Measurements from ENCODE around the gene PADI6. TPM values are rescaled to one million over a fixed set of nuclear protein-coding genes. Genes with fewer than 3 reads are reported as not detected.

Gene PADI6
- total RNA-seq, 1 experiment from 2014 or later: not detected

DNA sequence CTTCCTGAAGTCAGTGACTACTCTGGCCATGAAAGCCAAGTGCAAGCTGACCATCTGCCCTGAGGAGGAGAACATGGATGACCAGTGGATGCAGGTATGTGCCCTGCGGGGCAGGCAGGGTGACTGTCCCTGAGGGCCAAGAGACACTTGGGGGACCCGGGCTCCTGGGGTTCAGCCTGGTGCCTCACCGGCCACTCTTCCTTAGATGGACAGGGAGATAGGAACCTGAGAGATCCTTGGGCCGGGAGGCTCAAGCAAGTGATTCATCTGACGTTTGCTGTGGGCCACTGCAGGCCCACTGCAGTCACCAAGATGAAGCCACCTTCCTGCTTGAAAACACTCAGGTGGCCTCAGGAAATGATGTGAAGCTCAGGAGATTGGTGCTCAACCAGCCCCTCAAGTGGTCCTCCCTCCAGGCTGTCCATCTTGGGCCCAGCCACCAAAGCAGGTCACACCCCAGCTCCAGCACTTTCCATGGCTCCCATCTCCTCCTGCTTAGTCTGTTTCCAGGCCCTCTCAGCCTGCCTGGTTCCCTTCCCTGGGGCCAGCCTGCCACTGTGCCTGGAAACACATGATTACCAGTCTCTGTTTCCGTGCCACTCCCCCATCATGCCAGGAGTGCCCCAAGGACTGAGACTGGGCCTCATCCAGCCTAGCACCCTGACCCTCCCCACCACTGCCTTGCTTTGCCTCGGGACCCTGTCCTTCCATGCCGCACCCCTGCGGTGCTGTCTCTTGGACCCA is 25.8 kb upstream of the PADI6 start:
- Histone ChIP-seq H3K36me3 (ENCODE audit: control insufficient read depth in 1 of 2, insufficient read depth in 2 of 2, low read length in 2 of 2) (no peaks in the 10 kb centered on the region), H3K27me3 (ENCODE audit: insufficient read depth, low read length) (no peaks in the 10 kb centered on the region), H4K20me1 (ENCODE audit: insufficient read depth) (no peaks in the 10 kb centered on the region), H3K4me3 (replicated peaks in 1 of 2; ENCODE audit: low read depth in 1 of 2, low read length in 2 of 2) (no peak overlapping the region), H3K9ac (ENCODE audit: low read length) (no peak overlapping the region), H3K9me3 (ENCODE audit: control insufficient read depth in 1 of 2, insufficient read depth in 1 of 2, low read depth in 1 of 2, low read length in 2 of 2) (no peaks in the 10 kb centered on the region), H2AFZ (ENCODE audit: low read depth, low read length, poor library complexity, severe bottlenecking) (no peak overlapping the region), H3K9me2 (ENCODE audit: insufficient read depth) (no peaks in the 10 kb centered on the region), H3K4me1 (ENCODE audit: control insufficient read depth in 1 of 2, insufficient read depth in 2 of 2, low read length in 2 of 2) (peaks cover 11 to 21% of the 10 kb centered on the region in 2 experiments), H3K79me2 (ENCODE audit: insufficient read depth, low read length) (no peaks in the 10 kb centered on the region), H3K27ac (ENCODE audit: low read depth, low read length) (no peak overlapping the region), H3K4me2 (ENCODE audit: low read length) (no peak overlapping the region)
- CTCF ChIA-PET: no interaction called here
- no peak for ATAC-seq
- DNase-seq (ENCODE audit: low read depth, low spot score): no peak
- RAD21 ChIA-PET (ENCODE audit: low non-redundant PET in 1 of 2, low total read pairs in 2 of 2, uncharacterized antibody in 2 of 2, unreplicated experiment in 2 of 2): no interaction called here
- no peak for TF ChIP-seq RAD21 (IDR thresholded peaks at IDR 0.05; ENCODE audit: low read depth)
- TF ChIP-seq EGR1 (IDR thresholded peaks at IDR 0.05; ENCODE audit: low read depth): no peak
- TF ChIP-seq FOSL1 (IDR thresholded peaks at IDR 0.05; ENCODE audit: low read depth): no peak
- no peak for TF ChIP-seq EZH2 (IDR thresholded peaks at IDR 0.05)
- no peak for TF ChIP-seq CEBPB (IDR thresholded peaks at IDR 0.05; ENCODE audit: low read depth)
- TF ChIP-seq, protein P1, sequence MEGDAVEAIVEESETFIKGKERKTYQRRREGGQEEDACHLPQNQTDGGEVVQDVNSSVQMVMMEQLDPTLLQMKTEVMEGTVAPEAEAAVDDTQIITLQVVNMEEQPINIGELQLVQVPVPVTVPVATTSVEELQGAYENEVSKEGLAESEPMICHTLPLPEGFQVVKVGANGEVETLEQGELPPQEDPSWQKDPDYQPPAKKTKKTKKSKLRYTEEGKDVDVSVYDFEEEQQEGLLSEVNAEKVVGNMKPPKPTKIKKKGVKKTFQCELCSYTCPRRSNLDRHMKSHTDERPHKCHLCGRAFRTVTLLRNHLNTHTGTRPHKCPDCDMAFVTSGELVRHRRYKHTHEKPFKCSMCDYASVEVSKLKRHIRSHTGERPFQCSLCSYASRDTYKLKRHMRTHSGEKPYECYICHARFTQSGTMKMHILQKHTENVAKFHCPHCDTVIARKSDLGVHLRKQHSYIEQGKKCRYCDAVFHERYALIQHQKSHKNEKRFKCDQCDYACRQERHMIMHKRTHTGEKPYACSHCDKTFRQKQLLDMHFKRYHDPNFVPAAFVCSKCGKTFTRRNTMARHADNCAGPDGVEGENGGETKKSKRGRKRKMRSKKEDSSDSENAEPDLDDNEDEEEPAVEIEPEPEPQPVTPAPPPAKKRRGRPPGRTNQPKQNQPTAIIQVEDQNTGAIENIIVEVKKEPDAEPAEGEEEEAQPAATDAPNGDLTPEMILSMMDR (IDR thresholded peaks at IDR 0.05 in 2 of 3, conservative IDR thresholded peaks at IDR 0.05 in 1 of 3; ENCODE audit: borderline replicate concordance in 1 of 3, insufficient read depth in 1 of 3, low read depth in 2 of 3, low read length in 2 of 3): no peak
- TF ChIP-seq SP1 (IDR thresholded peaks at IDR 0.05; ENCODE audit: low read depth): no peak
- TF ChIP-seq SIN3A (IDR thresholded peaks at IDR 0.05; ENCODE audit: low read depth): no peak
- no peak for TF ChIP-seq ZFX (IDR thresholded peaks at IDR 0.05)
- intact Hi-C loops (cut with micrococcal nuclease): no loop called here
- no TSS peak for BruUV-seq (replicated peaks)
- POLR2A ChIA-PET: no interaction called here

Measured in HCT116 (cell line).